ENCODE measurements around the gene CTBP1. TPM values are rescaled to one million over a fixed set of nuclear protein-coding genes. Genes with fewer than 3 reads are reported as not detected.

Gene CTBP1
- polyA plus RNA-seq, 3 donors = 21.3 to 226 (median 42.1) TPM

- Mint-ChIP-seq H3K4me3 (no peak overlapping the region), H3K27ac (no peak overlapping the region), H3K9me3 (peaks cover 0 to 2% (median 0%) of the 10 kb centered on the region in 7 donors), H3K27me3 (ENCODE audit: low read depth in 3 of 3) (peaks cover 0 to 3% (median 2%) of the 10 kb centered on the region in 3 donors), H3K36me3 (peaks cover 18 to 34% of the 10 kb centered on the region in 2 donors), H3K4me1 (peaks cover 9% of the 10 kb centered on the region)
- H3K4me2 ChIP-seq (replicated peaks; ENCODE audit: extremely low read depth, low read length, poor library complexity, severe bottlenecking) = no peak overlapping the region
- no peak overlapping the region for H3K9ac ChIP-seq (ENCODE audit: insufficient read depth, low read length, poor library complexity, severe bottlenecking)
- peaks cover 17 to 33% of the 10 kb centered on the region in 2 donors for H3K36me3 ChIP-seq (replicated peaks in 1 of 2; ENCODE audit: control insufficient read depth in 1 of 2, insufficient read depth in 2 of 2, low read length in 2 of 2)
- H2AFZ ChIP-seq (ENCODE audit: insufficient read depth, low read depth, low read length, poor library complexity, severe bottlenecking) = no peak overlapping the region
- no peaks in the 10 kb centered on the region for H3K9me3 ChIP-seq (replicated peaks in 1 of 2; ENCODE audit: control insufficient read depth in 1 of 2, insufficient read depth in 1 of 2, low read length in 2 of 2)
- no peak overlapping the region for H3K27ac ChIP-seq (ENCODE audit: low read depth in 1 of 2, low read length in 2 of 2)
- intact Hi-C loops (cut with micrococcal nuclease) = no loop called here
- DNase-seq = no peak
- TF ChIP-seq CTCF (IDR thresholded peaks at IDR 0.05) = no peak
- H3K4me1 ChIP-seq (ENCODE audit: control insufficient read depth in 1 of 2, insufficient read depth in 2 of 2, low read length in 2 of 2) = peaks cover 2 to 3% of the 10 kb centered on the region in 2 donors
- WGBS (ENCODE audit: insufficient coverage) = 84% methylated on average over 21 of the region's 31 CpGs
- peaks cover 21% of the 10 kb centered on the region for H4K20me1 ChIP-seq (ENCODE audit: insufficient read depth, low read length)
- no peak overlapping the region for H3K4me3 ChIP-seq (replicated peaks in 1 of 3; ENCODE audit: low read depth in 2 of 3, low read length in 3 of 3)
- no peaks in the 10 kb centered on the region for H3K27me3 ChIP-seq (ENCODE audit: control insufficient read depth in 2 of 2, insufficient read depth in 2 of 2, low read length in 2 of 2)
- H3K79me2 ChIP-seq (ENCODE audit: insufficient read depth, low read length) = no peaks in the 10 kb centered on the region
Observed at GRCh38 chr4:1207603-1208265, 41.2 kb downstream of the CTBP1 start.

DNA sequence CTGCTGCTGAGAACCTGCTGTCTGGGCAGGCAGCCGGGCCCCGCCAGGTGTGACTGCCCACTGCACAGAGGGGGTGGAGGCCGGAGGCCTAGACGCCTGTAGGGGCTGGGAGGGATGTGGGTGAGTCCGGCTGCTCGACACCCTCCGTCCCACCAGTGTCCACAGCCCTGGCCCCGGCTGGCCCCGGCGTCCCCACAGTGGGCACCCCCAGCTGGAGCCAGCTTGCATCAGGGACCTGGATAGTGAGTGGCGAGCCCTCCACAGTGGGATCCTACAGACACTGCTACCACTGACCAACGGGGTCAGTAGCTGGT lies 41.8 kb downstream of the CTBP1 start:
- H3K4me3 ChIP-seq (replicated peaks in 1 of 3; ENCODE audit: low read depth in 2 of 3, low read length in 3 of 3) = no peak overlapping the region
- intact Hi-C loops (cut with micrococcal nuclease) = no loop called here
- no peak overlapping the region for H3K9ac ChIP-seq (ENCODE audit: insufficient read depth, low read length, poor library complexity, severe bottlenecking)
- Mint-ChIP-seq H3K4me1 (peaks cover 15% of the 10 kb centered on the region), H3K27ac (no peak overlapping the region), H3K4me3 (no peak overlapping the region), H3K36me3 (peaks cover 14 to 29% of the 10 kb centered on the region in 2 donors), H3K27me3 (ENCODE audit: low read depth in 3 of 3) (peaks cover 0 to 3% (median 2%) of the 10 kb centered on the region in 3 donors), H3K9me3 (peaks cover 0 to 2% (median 0%) of the 10 kb centered on the region in 7 donors)
- WGBS (ENCODE audit: insufficient coverage) = 93% methylated on average over 10 of the region's 12 CpGs
- no peaks in the 10 kb centered on the region for H3K27me3 ChIP-seq (ENCODE audit: control insufficient read depth in 2 of 2, insufficient read depth in 2 of 2, low read length in 2 of 2)
- no peaks in the 10 kb centered on the region for H3K79me2 ChIP-seq (ENCODE audit: insufficient read depth, low read length)
- no peak overlapping the region for H2AFZ ChIP-seq (ENCODE audit: insufficient read depth, low read depth, low read length, poor library complexity, severe bottlenecking)
- H3K9me3 ChIP-seq (replicated peaks in 1 of 2; ENCODE audit: control insufficient read depth in 1 of 2, insufficient read depth in 1 of 2, low read length in 2 of 2) = no peaks in the 10 kb centered on the region
- H3K4me2 ChIP-seq (replicated peaks; ENCODE audit: extremely low read depth, low read length, poor library complexity, severe bottlenecking) = no peak overlapping the region
- no peak for TF ChIP-seq CTCF (IDR thresholded peaks at IDR 0.05)
- H3K27ac ChIP-seq (ENCODE audit: low read depth in 1 of 2, low read length in 2 of 2) = no peak overlapping the region
- no peak for DNase-seq
- peaks cover 8 to 9% of the 10 kb centered on the region in 2 donors for H3K4me1 ChIP-seq (ENCODE audit: control insufficient read depth in 1 of 2, insufficient read depth in 2 of 2, low read length in 2 of 2)
- H4K20me1 ChIP-seq (ENCODE audit: insufficient read depth, low read length) = peaks cover 15% of the 10 kb centered on the region
- H3K36me3 ChIP-seq (replicated peaks in 1 of 2; ENCODE audit: control insufficient read depth in 1 of 2, insufficient read depth in 2 of 2, low read length in 2 of 2) = peaks cover 12 to 27% of the 10 kb centered on the region in 2 donors
